ACHN (cell line): ENCODE results near the gene AQP3.
A peak's percentile ranks its signal among the peaks of the same experiment; 100 is the strongest.
"Not testable (repeated sequence)": the region's sequence is repeated elsewhere in the genome, so short reads cannot be mapped to it uniquely, and the experiment has no call there.

ENCODE experiments used
- DNase-seq: peaks from one replicate; pipeline ENCODE4 v3.0.0-alpha.2; 2015
- in situ Hi-C: cut with HindIII; loops from 2 replicates; pipeline ENCODE4 v1.10.0; 2017; ENCODE audit warnings: low sequenced_read_pairs, low pct_ligation_motif_present, low pct_unique_long_range_greater_than_20kb

Gene AQP3

GRCh38 chr9:33429256-33429985 lies 18.0 kb downstream of the AQP3 start:
- DNase-seq = no peak
- in situ Hi-C loops = no loop called here

GRCh38 chr9:33426843-33427293 lies 20.5 kb downstream of the AQP3 start:
- in situ Hi-C loops = no loop called here

GRCh38 chr9:33425128-33425533 lies 22.3 kb downstream of the AQP3 start:
- in situ Hi-C loops = no loop called here
- no peak for DNase-seq

More at GRCh38 chr9:33426843-33427293, 20.5 kb downstream of the AQP3 start:
- DNase-seq = no peak

- in situ Hi-C loops, DNase-seq: not testable (repeated sequence)
Observed at GRCh38 chr9:33424492-33424891, 22.9 kb downstream of the AQP3 start.

- DNase-seq, in situ Hi-C loops: not testable (repeated sequence)
Observed at GRCh38 chr9:33424043-33424442, 23.4 kb downstream of the AQP3 start.

DNA sequence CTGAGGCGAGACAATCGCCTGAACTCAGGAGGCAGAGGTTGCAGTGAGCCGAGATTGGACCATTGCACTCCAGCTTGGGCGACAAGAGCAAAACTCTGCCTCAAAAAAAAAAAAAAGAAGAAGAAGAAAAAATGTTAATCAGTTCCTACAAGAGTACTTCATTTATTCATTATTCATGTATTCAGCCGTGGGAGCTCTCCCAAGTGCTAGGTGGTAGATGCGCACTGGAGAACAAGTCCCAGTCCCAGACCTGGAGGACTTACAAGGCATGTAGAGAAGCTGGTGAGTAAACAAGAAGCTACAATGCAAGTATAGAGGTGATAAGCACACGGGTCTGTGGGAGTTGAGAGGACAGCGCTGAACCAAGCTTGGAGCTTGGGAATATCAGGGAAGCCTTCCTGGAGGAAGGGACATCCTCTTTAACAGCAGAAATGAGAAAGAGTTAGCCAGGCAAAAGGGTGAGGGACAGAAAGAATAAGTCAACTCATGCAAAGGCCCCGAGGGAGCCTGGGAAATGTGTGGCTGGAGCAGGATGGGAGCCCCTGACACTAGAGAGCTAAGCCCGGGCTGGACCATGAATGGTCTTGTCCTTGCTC lies 27.6 kb downstream of the AQP3 start:
- in situ Hi-C loops = no loop called here
- no peak for DNase-seq

- in situ Hi-C loops = no loop called here
- DNase-seq = no peak
Observed at GRCh38 chr9:33418090-33418489, 29.3 kb downstream of the AQP3 start.

DNA sequence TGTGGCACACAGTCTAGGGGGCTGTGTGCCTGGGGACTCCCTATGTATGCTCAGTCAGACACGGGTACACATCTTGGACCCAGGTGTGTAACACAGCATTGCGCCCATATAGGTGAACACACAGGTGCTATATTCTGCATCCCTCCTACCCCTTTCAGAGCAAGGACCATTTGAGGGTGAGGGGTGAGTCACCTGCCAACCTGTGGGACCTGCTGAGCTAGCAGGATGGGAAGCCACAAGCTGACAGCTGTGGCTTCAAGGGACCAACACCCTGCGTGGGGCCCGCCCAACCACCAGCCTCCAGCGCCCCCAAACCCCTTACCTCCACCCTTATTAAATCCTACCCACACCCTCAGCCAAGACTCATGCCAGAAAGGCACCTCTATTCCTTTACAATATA lies 30.4 kb downstream of the AQP3 start:
- in situ Hi-C loops = no loop called here
- DNase-seq = no peak

DNA sequence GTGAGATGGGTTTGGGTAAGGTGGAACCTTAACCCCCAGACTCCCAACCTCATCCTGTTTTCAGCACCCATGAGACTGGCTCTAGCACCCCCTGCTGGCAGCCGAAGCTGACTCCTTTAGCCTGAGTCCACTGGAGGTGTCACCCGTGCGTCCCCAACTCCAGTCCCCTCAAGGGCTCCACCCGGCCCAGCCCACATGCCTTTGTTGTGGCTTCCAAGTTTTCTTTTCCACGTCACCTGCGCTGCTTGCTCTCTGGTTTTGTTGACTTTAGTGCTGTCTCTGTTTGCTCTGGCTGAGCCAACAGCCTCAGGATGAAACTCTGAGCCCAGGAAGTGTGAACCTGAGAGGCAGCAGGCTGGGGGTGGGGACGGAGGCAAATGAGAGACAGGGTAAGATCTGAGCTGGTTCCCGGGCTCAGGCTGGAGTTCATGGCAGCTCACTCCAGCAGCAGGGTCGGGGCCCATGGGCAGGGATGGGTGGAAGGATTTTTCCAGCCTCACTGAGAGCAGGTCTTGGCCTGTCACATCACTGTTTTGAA lies 31.8 kb downstream of the AQP3 start:
- DNase-seq = peak; percentile 43
- in situ Hi-C loops = no loop called here

- no peak for DNase-seq
- in situ Hi-C loops = no loop called here
Observed at GRCh38 chr9:33414889-33415500, 32.4 kb downstream of the AQP3 start.

DNA sequence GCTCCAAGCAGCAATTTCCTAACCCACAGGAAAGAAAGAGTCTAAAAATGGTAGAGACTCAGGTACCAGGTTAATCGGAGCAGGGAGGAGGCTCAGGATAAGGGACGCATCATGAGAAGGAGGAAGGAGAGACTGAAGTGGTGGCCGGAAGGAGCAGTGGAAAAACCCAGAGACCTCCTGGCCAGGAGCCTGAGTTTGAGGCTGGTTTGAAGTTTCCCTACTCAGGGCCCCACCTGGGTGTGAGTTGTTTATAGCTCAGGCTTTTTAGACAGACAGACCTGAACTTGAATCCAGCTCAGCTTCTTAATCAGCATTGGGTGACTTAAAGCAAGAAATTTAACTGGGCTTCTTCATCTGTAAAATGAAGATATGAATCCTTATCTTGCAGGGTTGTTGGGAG lies 33.1 kb downstream of the AQP3 start:
- no peak for DNase-seq
- in situ Hi-C loops = no loop called here

DNA sequence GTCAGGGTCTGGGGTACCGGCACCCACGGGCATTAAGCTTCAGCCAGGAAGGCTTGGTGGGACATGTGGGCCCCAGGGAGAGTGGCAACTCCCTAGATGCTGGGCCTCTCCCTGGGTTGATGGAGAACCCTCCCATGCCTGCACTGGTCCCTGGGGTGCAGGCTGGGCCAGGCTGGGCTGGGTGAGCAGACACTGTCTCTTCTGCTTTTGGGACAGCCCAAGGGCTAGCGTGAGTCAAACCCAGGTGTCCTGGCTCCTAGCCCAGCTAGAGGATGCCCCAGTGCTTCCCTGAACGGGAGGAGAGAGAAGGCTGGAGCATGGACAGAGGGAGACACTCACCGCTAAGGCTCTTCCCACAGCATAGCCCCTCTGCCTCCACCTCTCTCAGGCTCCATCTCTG lies 39.3 kb downstream of the AQP3 start:
- in situ Hi-C loops = no loop called here
- no peak for DNase-seq

GRCh38 chr9:33407061-33407460 lies 40.3 kb downstream of the AQP3 start:
- in situ Hi-C loops = no loop called here
- DNase-seq = no peak

GRCh38 chr9:33404788-33405362 lies 42.5 kb downstream of the AQP3 start:
- no peak for DNase-seq
- in situ Hi-C loops = no loop called here

- in situ Hi-C loops = no loop called here
- no peak for DNase-seq
Observed at GRCh38 chr9:33403941-33404787, 43.2 kb downstream of the AQP3 start.

DNA sequence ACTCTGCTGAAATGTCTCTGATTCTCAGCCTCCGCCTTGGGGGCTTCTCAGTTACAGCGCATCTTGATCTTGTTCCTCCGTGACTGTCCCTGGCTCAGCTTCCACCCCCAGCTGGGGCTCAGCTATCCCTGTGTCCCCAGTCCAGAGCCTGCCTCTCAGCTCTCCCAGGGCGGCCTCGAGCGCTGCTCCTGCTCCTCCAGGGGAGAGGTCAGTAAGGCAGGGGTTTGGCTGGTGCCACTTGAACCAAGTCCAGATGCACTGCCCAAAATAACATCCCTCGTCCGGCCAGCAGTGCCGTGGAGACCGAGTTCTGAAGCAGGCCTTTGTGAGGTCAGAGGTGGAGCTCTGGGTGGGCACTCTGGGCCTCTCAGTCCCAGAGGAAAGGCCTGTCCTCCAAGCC lies 45.0 kb downstream of the AQP3 start, which contains the start of gene AQP7:
TSS of gene AQP7 (minus strand) at position 198 of the 400 bp plus-strand sequence. CDS start 1,306 bp downstream, outside the sequence.
- in situ Hi-C loops, DNase-seq: not testable (repeated sequence)

- in situ Hi-C loops, DNase-seq: not testable (repeated sequence)
Observed at GRCh38 chr9:33401809-33402208, 45.6 kb downstream of the AQP3 start.

- in situ Hi-C loops = not testable (repeated sequence)
Observed at GRCh38 chr9:33399047-33399446, 48.3 kb downstream of the AQP3 start.

More at GRCh38 chr9:33399047-33399446, 48.3 kb downstream of the AQP3 start:
- not testable (repeated sequence) for DNase-seq
